ENCODE data around the gene C6orf132. TPM values are rescaled to one million over a fixed set of nuclear protein-coding genes. Genes with fewer than 3 reads are reported as not detected.

C6orf132 gene
- total and polyA plus RNA-seq, 9 of the 15 experiments (the other 6 are each of a cell fraction or from before 2014, with no cell fraction given), result 0.06 to 0.35 (median 0.14) TPM

DNA sequence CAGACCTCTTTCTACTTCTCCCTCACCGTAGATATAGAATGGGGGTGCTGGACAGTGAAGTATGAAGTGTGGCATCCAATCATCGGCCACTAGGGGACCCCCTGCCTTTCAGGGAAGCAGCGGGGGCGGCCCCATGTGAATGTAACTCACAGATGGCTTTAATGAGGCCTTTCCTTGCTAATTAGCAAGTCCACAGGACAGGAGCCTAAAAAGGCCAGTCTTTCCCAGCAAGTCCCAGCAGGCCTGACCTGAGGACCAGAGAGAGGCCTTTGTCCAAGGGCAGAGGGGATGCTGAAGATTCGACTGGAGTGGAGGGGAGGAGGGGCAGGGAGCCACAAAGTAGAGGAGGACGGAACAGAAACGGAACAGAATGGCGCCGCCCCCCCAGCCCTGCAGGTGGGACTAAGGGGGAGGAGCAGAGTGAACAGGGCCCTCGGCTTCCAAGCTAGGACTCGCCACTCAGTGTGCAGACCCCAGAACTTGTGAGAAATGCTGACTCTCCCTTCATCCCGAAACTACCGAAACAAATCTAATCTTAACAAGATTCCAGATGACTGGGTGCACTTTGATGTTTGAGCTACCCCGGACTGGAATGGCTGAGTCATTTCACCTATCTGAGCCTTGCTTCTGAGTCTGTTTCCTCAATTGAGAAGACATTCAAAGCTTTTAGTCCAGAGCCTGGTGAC lies 5.8 kb downstream of the C6orf132 start (continued):
- TF ChIP-seq SAP30 (IDR thresholded peaks at IDR 0.05; ENCODE audit: borderline replicate concordance, insufficient read depth, low read depth, low read length, poor library complexity, severe bottlenecking), result no peak
- TF ChIP-seq FOS (IDR thresholded peaks at IDR 0.05; ENCODE audit: extremely low read depth, insufficient read length), result peak; percentile 32
- no peak for TF ChIP-seq SMAD2 (IDR thresholded peaks at IDR 0.05; ENCODE audit: low read depth, low read length)
- no peak for TF ChIP-seq NFYB (IDR thresholded peaks at IDR 0.05; ENCODE audit: extremely low read depth, insufficient read length)
- TF ChIP-seq, protein P1, sequence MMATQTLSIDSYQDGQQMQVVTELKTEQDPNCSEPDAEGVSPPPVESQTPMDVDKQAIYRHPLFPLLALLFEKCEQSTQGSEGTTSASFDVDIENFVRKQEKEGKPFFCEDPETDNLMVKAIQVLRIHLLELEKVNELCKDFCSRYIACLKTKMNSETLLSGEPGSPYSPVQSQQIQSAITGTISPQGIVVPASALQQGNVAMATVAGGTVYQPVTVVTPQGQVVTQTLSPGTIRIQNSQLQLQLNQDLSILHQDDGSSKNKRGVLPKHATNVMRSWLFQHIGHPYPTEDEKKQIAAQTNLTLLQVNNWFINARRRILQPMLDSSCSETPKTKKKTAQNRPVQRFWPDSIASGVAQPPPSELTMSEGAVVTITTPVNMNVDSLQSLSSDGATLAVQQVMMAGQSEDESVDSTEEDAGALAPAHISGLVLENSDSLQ (IDR thresholded peaks at IDR 0.05), result no peak
- TF ChIP-seq YY1 (IDR thresholded peaks at IDR 0.05; ENCODE audit: borderline replicate concordance in 1 of 3, control insufficient read depth in 1 of 3, extremely low read depth in 1 of 3, insufficient read depth in 3 of 3, insufficient read length in 1 of 3, insufficient replicate concordance in 2 of 3, low read depth in 1 of 3, low read length in 2 of 3), result peak in 1 of 3 experiments; percentile 55
- 0 out of 2 replicates have a peak, but pooled peaks have one; percentile 39 for TF ChIP-seq TOE1 (IDR thresholded peaks at IDR 0.05; ENCODE audit: borderline replicate concordance)
- no peak for TF ChIP-seq TOE1 (CRISPR knock-in tag; IDR thresholded peaks at IDR 0.05; ENCODE audit: borderline replicate concordance, low read depth)
- no peak for TF ChIP-seq NEUROD1 (IDR thresholded peaks at IDR 0.05; ENCODE audit: borderline replicate concordance, low read depth, low read length, partially characterized antibody)
- TF ChIP-seq ZNF263 (CRISPR knock-in tag; IDR thresholded peaks at IDR 0.05; ENCODE audit: borderline replicate concordance), result peak; percentile 95
- TF ChIP-seq PHB (CRISPR knock-in tag; IDR thresholded peaks at IDR 0.05), result no peak
- TF ChIP-seq DPF2 (IDR thresholded peaks at IDR 0.05), result peak; percentile 90
- TF ChIP-seq NR2F6 (CRISPR knock-in tag; IDR thresholded peaks at IDR 0.05), result no peak
- TF ChIP-seq THRAP3 (IDR thresholded peaks at IDR 0.05; ENCODE audit: borderline replicate concordance), result no peak
- TF ChIP-seq HDAC6 (IDR thresholded peaks at IDR 0.05; ENCODE audit: low read depth, low read length), result no peak
- TF ChIP-seq FOXA3 (CRISPR knock-in tag; conservative IDR thresholded peaks at IDR 0.05 in 1 of 2, IDR thresholded peaks at IDR 0.05 in 1 of 2), result no peak
- TF ChIP-seq U2AF1 (optimal IDR thresholded peaks at IDR 0.05; ENCODE audit: low read depth, low read length), result no peak
- no peak for TF ChIP-seq ZNF134 (CRISPR knock-in tag; conservative IDR thresholded peaks at IDR 0.05)
- TF ChIP-seq, protein P2, sequence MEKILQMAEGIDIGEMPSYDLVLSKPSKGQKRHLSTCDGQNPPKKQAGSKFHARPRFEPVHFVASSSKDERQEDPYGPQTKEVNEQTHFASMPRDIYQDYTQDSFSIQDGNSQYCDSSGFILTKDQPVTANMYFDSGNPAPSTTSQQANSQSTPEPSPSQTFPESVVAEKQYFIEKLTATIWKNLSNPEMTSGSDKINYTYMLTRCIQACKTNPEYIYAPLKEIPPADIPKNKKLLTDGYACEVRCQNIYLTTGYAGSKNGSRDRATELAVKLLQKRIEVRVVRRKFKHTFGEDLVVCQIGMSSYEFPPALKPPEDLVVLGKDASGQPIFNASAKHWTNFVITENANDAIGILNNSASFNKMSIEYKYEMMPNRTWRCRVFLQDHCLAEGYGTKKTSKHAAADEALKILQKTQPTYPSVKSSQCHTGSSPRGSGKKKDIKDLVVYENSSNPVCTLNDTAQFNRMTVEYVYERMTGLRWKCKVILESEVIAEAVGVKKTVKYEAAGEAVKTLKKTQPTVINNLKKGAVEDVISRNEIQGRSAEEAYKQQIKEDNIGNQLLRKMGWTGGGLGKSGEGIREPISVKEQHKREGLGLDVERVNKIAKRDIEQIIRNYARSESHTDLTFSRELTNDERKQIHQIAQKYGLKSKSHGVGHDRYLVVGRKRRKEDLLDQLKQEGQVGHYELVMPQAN (IDR thresholded peaks at IDR 0.05; ENCODE audit: borderline replicate concordance), result 0 out of 2 replicates have a peak, but pooled peaks have one; percentile 37
- TF ChIP-seq SMARCC2 (IDR thresholded peaks at IDR 0.05; ENCODE audit: low read depth), result 0 out of 2 replicates have a peak, but pooled peaks have one; percentile 78
- no peak for TF ChIP-seq ZNF668 (CRISPR knock-in tag; IDR thresholded peaks at IDR 0.05)
- TF ChIP-seq, protein P3, sequence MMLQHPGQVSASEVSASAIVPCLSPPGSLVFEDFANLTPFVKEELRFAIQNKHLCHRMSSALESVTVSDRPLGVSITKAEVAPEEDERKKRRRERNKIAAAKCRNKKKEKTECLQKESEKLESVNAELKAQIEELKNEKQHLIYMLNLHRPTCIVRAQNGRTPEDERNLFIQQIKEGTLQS (IDR thresholded peaks at IDR 0.05), result peak; percentile 82
- TF ChIP-seq, protein P3 (CRISPR knock-in tag; conservative IDR thresholded peaks at IDR 0.05), result 0 out of 2 replicates have a peak, but pooled peaks have one; percentile 50
- TF ChIP-seq KDM4B (IDR thresholded peaks at IDR 0.05; ENCODE audit: borderline replicate concordance in 2 of 2, low read depth in 1 of 2), result no peak

All from K562 (cell line).